HFFc6 (cell line): ENCODE measurements around the gene MCF2. TPM values are rescaled to one million over a fixed set of nuclear protein-coding genes. Genes with fewer than 3 reads are reported as not detected.

ENCODE experiments used
- DNase-seq: peaks from one replicate; pipeline ENCODE4 v3.0.0-alpha.2; 2018
- H3K27ac Mint-ChIP-seq: 2 replicates; pipeline ENCODE4 v1.8.0; 2020; ENCODE audit warnings: mild to moderate bottlenecking, mixed read lengths
- H3K27me3 Mint-ChIP-seq: 2 replicates; pipeline ENCODE4 v1.8.0; 2021; ENCODE audit warnings: mild to moderate bottlenecking, moderate library complexity, mixed read lengths; ENCODE audit not compliant: insufficient read depth
- H3K36me3 Mint-ChIP-seq: 2 replicates; pipeline ENCODE4 v1.8.0; 2021; ENCODE audit warnings: low read depth, mixed read lengths
- H3K4me1 Mint-ChIP-seq: 2 replicates; pipeline ENCODE4 v1.8.0; 2020; ENCODE audit warnings: low read depth, mixed read lengths
- H3K4me3 Mint-ChIP-seq: 2 replicates; pipeline ENCODE4 v1.8.0; 2020; ENCODE audit warnings: mild to moderate bottlenecking, moderate library complexity, mixed read lengths
- H3K9me3 Mint-ChIP-seq: 2 replicates; pipeline ENCODE4 v1.8.0; 2020; ENCODE audit warnings: mild to moderate bottlenecking, mixed read lengths
- CTCF ChIP-seq: fragments of 200-600 bp; sonication (generic); IDR thresholded peaks from 2 replicates; pipeline ENCODE4 v1.5.0; 2021; ENCODE audit warnings: antibody characterized with exemption, mild to moderate bottlenecking
- long read RNA-seq: library from polyadenylated mRNA; unstranded; transcript quantifications from one replicate; pipeline ENCODE4 v2.0.0, GENCODE V29; 2019
- total RNA-seq, 6 experiments: library from RNA; stranded (reverse); fragmentation: NEBNext Ultra II Directional; extraction: Animal tissue kit (Norgen Biotek cat#: 25700); gene quantifications; 2 replicates in 1 of 6; 3 replicates in 5 of 6; pipeline ENCODE4 v1.2.3, GENCODE V29; 2021

MCF2 gene, protein sequence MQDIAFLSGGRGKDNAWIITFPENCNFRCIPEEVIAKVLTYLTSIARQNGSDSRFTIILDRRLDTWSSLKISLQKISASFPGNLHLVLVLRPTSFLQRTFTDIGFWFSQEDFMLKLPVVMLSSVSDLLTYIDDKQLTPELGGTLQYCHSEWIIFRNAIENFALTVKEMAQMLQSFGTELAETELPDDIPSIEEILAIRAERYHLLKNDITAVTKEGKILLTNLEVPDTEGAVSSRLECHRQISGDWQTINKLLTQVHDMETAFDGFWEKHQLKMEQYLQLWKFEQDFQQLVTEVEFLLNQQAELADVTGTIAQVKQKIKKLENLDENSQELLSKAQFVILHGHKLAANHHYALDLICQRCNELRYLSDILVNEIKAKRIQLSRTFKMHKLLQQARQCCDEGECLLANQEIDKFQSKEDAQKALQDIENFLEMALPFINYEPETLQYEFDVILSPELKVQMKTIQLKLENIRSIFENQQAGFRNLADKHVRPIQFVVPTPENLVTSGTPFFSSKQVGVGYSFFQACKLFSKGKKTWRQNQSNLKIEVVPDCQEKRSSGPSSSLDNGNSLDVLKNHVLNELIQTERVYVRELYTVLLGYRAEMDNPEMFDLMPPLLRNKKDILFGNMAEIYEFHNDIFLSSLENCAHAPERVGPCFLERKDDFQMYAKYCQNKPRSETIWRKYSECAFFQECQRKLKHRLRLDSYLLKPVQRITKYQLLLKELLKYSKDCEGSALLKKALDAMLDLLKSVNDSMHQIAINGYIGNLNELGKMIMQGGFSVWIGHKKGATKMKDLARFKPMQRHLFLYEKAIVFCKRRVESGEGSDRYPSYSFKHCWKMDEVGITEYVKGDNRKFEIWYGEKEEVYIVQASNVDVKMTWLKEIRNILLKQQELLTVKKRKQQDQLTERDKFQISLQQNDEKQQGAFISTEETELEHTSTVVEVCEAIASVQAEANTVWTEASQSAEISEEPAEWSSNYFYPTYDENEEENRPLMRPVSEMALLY
- under 1 TPM in 1 of 6 experiments, not detected in 5; 0.11 TPM for total RNA-seq
- long read RNA-seq, partial matches to known transcripts: 1 of 1 reads
- long read RNA-seq, other reads (novel, unspliced or antisense): 0 of 1 reads

GRCh38 chrX:139708067-139708466 lies at the start of gene MCF2:
MCF2 (minus strand) TSS chrX:139708167; CDS start chrX:139651744, 56,423 bp downstream.
- H3K4me3 Mint-ChIP-seq: no peak within 1 kb of the TSS
- H3K27me3 Mint-ChIP-seq: no peaks in the 10 kb centered on the region; the same call in none of the 2 replicates
- H3K27ac Mint-ChIP-seq: no peak within 1 kb of the TSS
- no peak for DNase-seq
- no peaks in the 10 kb centered on the region for H3K9me3 Mint-ChIP-seq
- no peak for TF ChIP-seq CTCF
- H3K4me1 Mint-ChIP-seq: no peaks in the 10 kb centered on the region
- no peaks in the 10 kb centered on the region for H3K36me3 Mint-ChIP-seq

DNA sequence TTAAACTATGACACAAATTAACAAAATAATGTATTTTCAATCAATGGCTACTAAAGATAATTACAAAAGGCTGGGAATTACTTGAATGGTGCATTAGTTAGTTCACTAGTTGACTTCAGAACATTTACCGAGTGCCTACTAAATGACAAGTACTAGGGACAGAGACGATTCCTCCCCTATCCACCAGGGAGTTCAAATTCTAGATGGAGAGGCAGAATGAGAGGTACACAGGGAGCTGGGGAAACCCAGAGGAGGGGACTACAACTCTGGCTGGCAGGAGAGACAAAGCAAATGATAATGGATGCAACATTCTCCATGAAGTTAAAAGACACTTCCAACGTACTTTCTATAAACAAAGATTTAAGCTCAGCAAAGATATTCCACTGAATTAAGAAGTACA lies 43.1 kb upstream of the MCF2 start:
- Mint-ChIP-seq H3K9me3 (peaks cover 16% of the 10 kb centered on the region), H3K27me3 (peaks cover 2% of the 10 kb centered on the region; the same call in 1 of the 2 replicates), H3K36me3 (peaks cover 32% of the 10 kb centered on the region), H3K4me3 (no peak overlapping the region), H3K27ac (no peak overlapping the region), H3K4me1 (peaks cover 15% of the 10 kb centered on the region)
- DNase-seq: no peak
- TF ChIP-seq CTCF: no peak

GRCh38 chrX:139750390-139750789 lies 42.4 kb upstream of the MCF2 start:
- peak overlapping the region; percentile 36; the same call in 1 of the 2 replicates for H3K27ac Mint-ChIP-seq
- H3K4me3 Mint-ChIP-seq: no peak overlapping the region
- H3K4me1 Mint-ChIP-seq: peaks cover 15% of the 10 kb centered on the region
- H3K36me3 Mint-ChIP-seq: peaks cover 32% of the 10 kb centered on the region
- H3K9me3 Mint-ChIP-seq: peaks cover 16% of the 10 kb centered on the region
- DNase-seq: no peak
- TF ChIP-seq CTCF: no peak
- H3K27me3 Mint-ChIP-seq: peaks cover 2% of the 10 kb centered on the region; the same call in 1 of the 2 replicates

GRCh38 chrX:139739138-139739537 lies 31.2 kb upstream of the MCF2 start:
- H3K36me3 Mint-ChIP-seq: peaks cover 13% of the 10 kb centered on the region
- H3K4me3 Mint-ChIP-seq: no peak overlapping the region
- TF ChIP-seq CTCF: no peak
- H3K4me1 Mint-ChIP-seq: peaks cover 26% of the 10 kb centered on the region
- H3K27me3 Mint-ChIP-seq: peaks cover 4% of the 10 kb centered on the region
- peak; percentile 63 for DNase-seq
- peak overlapping the region; percentile 33 for H3K27ac Mint-ChIP-seq
- no peaks in the 10 kb centered on the region for H3K9me3 Mint-ChIP-seq

DNA sequence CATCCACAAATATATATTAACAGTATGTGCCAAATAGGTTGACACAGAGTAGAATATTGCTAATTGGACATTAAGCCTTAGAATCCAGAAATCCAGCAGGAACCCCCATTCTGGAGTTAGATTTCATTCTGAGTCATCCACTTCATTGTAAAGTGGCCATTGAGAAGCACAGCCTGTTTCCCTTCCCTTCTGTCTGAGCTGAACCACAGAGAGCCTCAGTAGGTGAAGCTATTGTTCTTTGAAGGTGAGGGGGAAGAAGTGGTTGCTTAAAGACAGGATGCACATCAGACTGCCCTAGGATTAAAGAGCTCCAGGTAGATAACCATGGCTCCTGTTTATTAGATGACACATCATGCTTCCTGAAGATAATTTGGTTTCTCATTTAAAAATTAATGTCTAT lies 30.6 kb upstream of the MCF2 start:
- Mint-ChIP-seq H3K4me3 (no peak overlapping the region), H3K27me3 (peaks cover 4% of the 10 kb centered on the region), H3K36me3 (peaks cover 13% of the 10 kb centered on the region), H3K27ac (peak overlapping the region; percentile 33; the same call in 1 of the 2 replicates), H3K9me3 (no peaks in the 10 kb centered on the region), H3K4me1 (peaks cover 26% of the 10 kb centered on the region)
- TF ChIP-seq CTCF: no peak
- DNase-seq: no peak
